ENCODE results near the gene TMIGD3. TPM values are rescaled to one million over a fixed set of nuclear protein-coding genes. Genes with fewer than 3 reads are reported as not detected.

TMIGD3 gene
- total and polyA plus RNA-seq, 2 of the 4 experiments (the other 2 are of a cell fraction), result under 0.01 to 0.12 TPM

GRCh38 chr1:111486431-111486830 lies 17.0 kb downstream of the TMIGD3 start:
- no peak overlapping the region for H3K4ac ChIP-seq (ENCODE audit: low read depth, low read length)
- no peaks in the 10 kb centered on the region for H3K9me1 ChIP-seq (ENCODE audit: insufficient read depth, low read length)
- no peak overlapping the region for H4K5ac ChIP-seq (ENCODE audit: low read depth, low read length)
- H2BK20ac ChIP-seq (ENCODE audit: low read depth, low read length), result no peak overlapping the region
- H2AFZ ChIP-seq (replicated peaks; ENCODE audit: low read length, poor library complexity), result no peak overlapping the region
- no peaks in the 10 kb centered on the region for H3K79me1 ChIP-seq (ENCODE audit: low read depth in 1 of 2, low read length in 2 of 2)
- dilution Hi-C loops (cut with HindIII; ENCODE audit: low sequenced_read_pairs, unreplicated experiment), result no loop called here
- no peak for DNase-seq
- TF ChIP-seq MAZ (IDR thresholded peaks at IDR 0.05; ENCODE audit: borderline replicate concordance, low read depth, low read length), result no peak
- no peak for TF ChIP-seq ELK1 (IDR thresholded peaks at IDR 0.05; ENCODE audit: borderline replicate concordance, low read depth, low read length)
- no peak for TF ChIP-seq POLR2A (IDR thresholded peaks at IDR 0.05; ENCODE audit: low read depth, low read length)
- TF ChIP-seq MXI1 (IDR thresholded peaks at IDR 0.05; ENCODE audit: borderline replicate concordance, low read depth, low read length), result no peak
- TF ChIP-seq RAD21 (IDR thresholded peaks at IDR 0.05; ENCODE audit: low read length), result no peak
- no peak for TF ChIP-seq CEBPB (IDR thresholded peaks at IDR 0.05; ENCODE audit: low read depth, low read length)
- no peak for TF ChIP-seq USF2 (IDR thresholded peaks at IDR 0.05; ENCODE audit: low read depth, low read length)
- H2BK5ac ChIP-seq (ENCODE audit: low read depth, low read length, poor library complexity, severe bottlenecking), result no peak overlapping the region
- H3K14ac ChIP-seq (replicated peaks; ENCODE audit: low read depth, low read length), result no peak overlapping the region
- no peak overlapping the region for H3K56ac ChIP-seq (ENCODE audit: extremely low read depth, insufficient read depth, low read length)
- H3K4me1 ChIP-seq (ENCODE audit: control insufficient read depth, insufficient read depth, low read length), result no peaks in the 10 kb centered on the region
- no peak overlapping the region for H4K91ac ChIP-seq (ENCODE audit: insufficient read depth, low read depth, low read length)
- H3K9me3 ChIP-seq (ENCODE audit: control insufficient read depth, insufficient read depth, low read length), result no peaks in the 10 kb centered on the region
- H2AK9ac ChIP-seq (replicated peaks; ENCODE audit: low read depth, low read length, poor library complexity), result no peak overlapping the region
- no peak overlapping the region for H2BK15ac ChIP-seq (ENCODE audit: low read depth, low read length)
- no peaks in the 10 kb centered on the region for H4K20me1 ChIP-seq (ENCODE audit: insufficient read depth, low read length)
- CTCF ChIA-PET, result interaction anchor here (1.5 kb wide), 1 partner anchor 22 kb away, joined by 4 read pairs; no protein-coding TSS in a partner anchor
- intact Hi-C loops (cut with micrococcal nuclease), result no loop called here
- H2AK5ac ChIP-seq (ENCODE audit: low read depth, low read length), result no peak overlapping the region
- H3K23ac ChIP-seq (ENCODE audit: low read depth, low read length), result no peak overlapping the region
- no TSS peak for BruUV-seq (replicated peaks)
- POLR2A ChIA-PET (ENCODE audit: unreplicated experiment), result no interaction called here
- no peak for ATAC-seq (ENCODE audit: low read depth)
- H2BK120ac ChIP-seq (ENCODE audit: low read depth, low read length), result no peak overlapping the region
- in situ Hi-C loops (cut with MboI; ENCODE audit: low sequenced_read_pairs), result loop anchor here (25.0 kb wide), 1 partner anchor 876 kb away; no protein-coding TSS in a partner anchor
- no peak overlapping the region for H3K9ac ChIP-seq (ENCODE audit: low read depth, low read length)
- no peaks in the 10 kb centered on the region for H3K36me3 ChIP-seq (ENCODE audit: control insufficient read depth, insufficient read depth, low read length)
- H3K4me3 ChIP-seq (ENCODE audit: insufficient read depth, low read depth, low read length), result no peak overlapping the region
- no peak overlapping the region for H3K18ac ChIP-seq (ENCODE audit: low read depth, low read length)
- H3K27ac ChIP-seq (ENCODE audit: insufficient read depth, low read length), result no peak overlapping the region
- WGBS, 2 experiments (ENCODE audit: extremely low coverage in 2 of 2, insufficient read length in 1 of 2), result 40% methylated on average over 1 of the region's 7 CpGs; no CpG with 5 or more reads in 1 of the 2 experiments
- no peak overlapping the region for H3K4me2 ChIP-seq (ENCODE audit: low read depth, low read length)
- H4K8ac ChIP-seq (ENCODE audit: low read depth in 2 of 2, low read length in 2 of 2), result no peak overlapping the region
- H3K27me3 ChIP-seq (ENCODE audit: control insufficient read depth, insufficient read depth, low read length), result peaks cover 6% of the 10 kb centered on the region
